ENCODE data around the gene MAP2K5.

The MAP2K5 gene

GRCh38 chr15:67843571-67844387 lies 301.3 kb downstream of the MAP2K5 start:
- TF ChIP-seq, protein P1, sequence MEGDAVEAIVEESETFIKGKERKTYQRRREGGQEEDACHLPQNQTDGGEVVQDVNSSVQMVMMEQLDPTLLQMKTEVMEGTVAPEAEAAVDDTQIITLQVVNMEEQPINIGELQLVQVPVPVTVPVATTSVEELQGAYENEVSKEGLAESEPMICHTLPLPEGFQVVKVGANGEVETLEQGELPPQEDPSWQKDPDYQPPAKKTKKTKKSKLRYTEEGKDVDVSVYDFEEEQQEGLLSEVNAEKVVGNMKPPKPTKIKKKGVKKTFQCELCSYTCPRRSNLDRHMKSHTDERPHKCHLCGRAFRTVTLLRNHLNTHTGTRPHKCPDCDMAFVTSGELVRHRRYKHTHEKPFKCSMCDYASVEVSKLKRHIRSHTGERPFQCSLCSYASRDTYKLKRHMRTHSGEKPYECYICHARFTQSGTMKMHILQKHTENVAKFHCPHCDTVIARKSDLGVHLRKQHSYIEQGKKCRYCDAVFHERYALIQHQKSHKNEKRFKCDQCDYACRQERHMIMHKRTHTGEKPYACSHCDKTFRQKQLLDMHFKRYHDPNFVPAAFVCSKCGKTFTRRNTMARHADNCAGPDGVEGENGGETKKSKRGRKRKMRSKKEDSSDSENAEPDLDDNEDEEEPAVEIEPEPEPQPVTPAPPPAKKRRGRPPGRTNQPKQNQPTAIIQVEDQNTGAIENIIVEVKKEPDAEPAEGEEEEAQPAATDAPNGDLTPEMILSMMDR (IDR thresholded peaks at IDR 0.05; ENCODE audit: control extremely low read depth, extremely low read depth, low read depth, missing control alignments), result no peak
- ChIA-PET POLR2A (no interaction called here), CTCF (interaction anchor here (1.0 to 2.6 kb wide), 3 partner anchors 10 to 312 kb away, joined by 3 to 7 read pairs (median 3); no protein-coding TSS in a partner anchor)
- DNase-seq (ENCODE audit: extremely low spot score), result no peak

GRCh38 chr15:67845974-67846373 lies 303.5 kb downstream of the MAP2K5 start:
- TF ChIP-seq, protein P1 (IDR thresholded peaks at IDR 0.05; ENCODE audit: control extremely low read depth, extremely low read depth, low read depth, missing control alignments), result no peak
- DNase-seq (ENCODE audit: extremely low spot score), result no peak
- POLR2A ChIA-PET, result no interaction called here
- CTCF ChIA-PET, result interaction anchor here (1.2 to 2.6 kb wide), 4 partner anchors 8 to 388 kb away, joined by 3 to 7 read pairs (median 4); no protein-coding TSS in a partner anchor

- no peak for DNase-seq (ENCODE audit: extremely low spot score)
- ChIA-PET CTCF (no interaction called here), POLR2A (no interaction called here)
- TF ChIP-seq, protein P1 (IDR thresholded peaks at IDR 0.05; ENCODE audit: control extremely low read depth, extremely low read depth, low read depth, missing control alignments), result no peak
Measured at GRCh38 chr15:67849538-67849937, 307.0 kb downstream of the MAP2K5 start.

DNA sequence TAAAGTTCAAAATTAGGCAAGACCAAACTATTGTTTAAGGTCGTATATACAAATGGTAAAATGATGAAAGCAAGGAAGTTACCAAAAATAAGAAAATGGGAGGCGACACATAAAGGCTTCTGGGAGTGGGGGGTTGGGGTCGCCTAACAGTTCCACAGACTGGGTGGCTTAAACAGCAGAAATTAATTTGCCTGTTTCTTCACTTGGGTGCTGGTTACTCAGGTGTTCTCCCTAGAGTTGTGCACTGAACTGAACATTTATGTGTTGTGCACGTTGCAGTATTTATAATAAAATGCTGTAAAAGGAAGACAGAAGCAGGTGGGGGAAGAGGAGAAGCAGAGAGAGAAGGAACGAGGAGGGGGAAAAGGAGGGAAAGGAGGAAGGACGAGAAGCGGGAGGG lies 307.8 kb downstream of the MAP2K5 start:
- no peak for DNase-seq (ENCODE audit: extremely low spot score)
- CTCF ChIA-PET, result interaction anchor here (1.0 kb wide), 1 partner anchor 10 kb away, joined by 4 read pairs; no protein-coding TSS in a partner anchor
- TF ChIP-seq, protein P1 (IDR thresholded peaks at IDR 0.05; ENCODE audit: control extremely low read depth, extremely low read depth, low read depth, missing control alignments), result no peak
- POLR2A ChIA-PET, result no interaction called here

DNA sequence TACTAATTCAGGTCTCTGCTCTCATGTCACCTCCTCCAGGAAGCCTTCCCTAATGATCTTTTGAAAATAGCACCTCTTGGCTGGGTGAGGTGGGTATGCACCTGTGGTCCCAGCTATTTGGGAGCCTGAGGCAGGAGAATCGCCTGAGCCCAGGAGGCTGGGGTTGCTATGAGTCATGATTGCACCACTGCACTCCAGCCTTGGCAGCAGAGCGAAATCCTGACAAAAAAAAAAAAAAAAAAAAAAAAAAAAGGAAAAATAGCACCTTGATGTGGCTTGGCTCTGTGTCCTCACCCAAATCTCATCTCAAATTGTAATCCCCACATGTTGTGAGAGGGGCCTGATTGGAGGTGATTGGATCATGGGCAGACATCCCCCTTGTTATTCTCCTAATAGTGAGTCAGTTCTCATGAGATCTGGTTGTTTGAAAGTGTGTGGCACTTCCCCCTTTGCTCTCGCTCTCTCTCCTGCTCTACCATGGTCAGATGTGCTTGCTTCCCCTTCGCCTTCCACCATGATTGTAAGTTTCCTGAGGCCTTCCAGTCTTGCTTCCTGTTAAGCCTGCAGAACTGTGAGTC lies 308.6 kb downstream of the MAP2K5 start:
- CTCF ChIA-PET, result interaction anchor here (3.9 kb wide), 1 partner anchor 12 kb away, joined by 33 read pairs; no protein-coding TSS in a partner anchor

DNA sequence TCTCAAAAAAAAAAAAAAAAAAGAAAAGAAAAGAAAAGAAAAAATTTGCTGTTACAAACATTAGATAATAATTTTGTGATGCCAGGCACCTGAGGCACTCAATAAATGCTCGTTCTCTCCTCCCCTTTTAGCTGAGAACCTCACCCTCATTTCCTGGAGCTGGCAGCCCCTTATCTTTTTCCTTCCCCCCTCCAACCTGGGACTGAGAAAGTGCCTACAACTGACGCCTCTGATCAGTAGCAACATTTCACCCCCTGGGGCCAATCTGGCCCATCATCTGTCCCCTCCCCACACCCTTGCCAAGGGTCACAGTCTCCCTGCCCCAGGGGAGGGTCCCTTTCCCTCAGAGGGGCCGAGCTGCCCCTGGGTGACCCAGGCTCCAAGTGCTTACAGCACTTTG lies 309.9 kb downstream of the MAP2K5 start:
- DNase-seq (ENCODE audit: extremely low spot score), result no peak
- TF ChIP-seq, protein P1 (IDR thresholded peaks at IDR 0.05; ENCODE audit: control extremely low read depth, extremely low read depth, low read depth, missing control alignments), result no peak
- ChIA-PET CTCF (interaction anchor here (3.9 kb wide), 1 partner anchor 10 kb away, joined by 33 read pairs; no protein-coding TSS in a partner anchor), POLR2A (no interaction called here)

More for the DNA sequence above, 308.6 kb downstream of the MAP2K5 start:
- TF ChIP-seq, protein P1 (IDR thresholded peaks at IDR 0.05; ENCODE audit: control extremely low read depth, extremely low read depth, low read depth, missing control alignments), result no peak
- DNase-seq (ENCODE audit: extremely low spot score), result no peak
- POLR2A ChIA-PET, result no interaction called here
